HUES64 (cell line): Measurements from ENCODE around the gene TNIP2.

Experiments used
- H3K27ac ChIP-seq: 2 replicates; pipeline ENCODE4 v1.7.0; 2013; ENCODE audit warnings: low read depth, low read length, inconsistent platforms
- H3K27me3 ChIP-seq: 2 replicates; pipeline ENCODE4 v1.6.1; 2013; ENCODE audit warnings: mild to moderate bottlenecking, low read length; ENCODE audit not compliant: insufficient read depth
- H3K36me3 ChIP-seq: 2 replicates; pipeline ENCODE4 v1.6.1; 2013; ENCODE audit warnings: mild to moderate bottlenecking, low read length; ENCODE audit not compliant: insufficient read depth
- H3K4me1 ChIP-seq: 2 replicates; pipeline ENCODE4 v1.6.1; 2013; ENCODE audit warnings: mild to moderate bottlenecking, low read length, moderate library complexity; ENCODE audit not compliant: insufficient read depth
- H3K4me3 ChIP-seq: 2 replicates; pipeline ENCODE4 v1.5.1; 2013; ENCODE audit warnings: mild to moderate bottlenecking, low read length, moderate library complexity
- H3K9ac ChIP-seq: 2 replicates; pipeline ENCODE4 v1.6.1; 2013; ENCODE audit warnings: mild to moderate bottlenecking, low read depth, low read length
- H3K9me3 ChIP-seq: 2 replicates; pipeline ENCODE4 v1.6.1; 2013; ENCODE audit warnings: low read depth, low read length; ENCODE audit not compliant: insufficient read depth
- WGBS: fragments of 150-250, 120-280 bp; methylation state at CpG from one replicate; pipeline ENCODE4 v1.1.7; 2013; ENCODE audit warnings: missing lambda C conversion rate; 5-methylcytosine and 5-hydroxymethylcytosine counted together

Gene TNIP2

GRCh38 chr4:2722033-2722432, 34.1 kb downstream of the TNIP2 start:
- no peak overlapping the region for H3K4me3 ChIP-seq
- no peaks in the 10 kb centered on the region for H3K4me1 ChIP-seq
- no peaks in the 10 kb centered on the region for H3K27me3 ChIP-seq
- H3K9ac ChIP-seq = no peak overlapping the region
- WGBS = 94% methylated on average over 9 of the region's 9 CpGs
- H3K27ac ChIP-seq = no peak overlapping the region
- peaks cover 53% of the 10 kb centered on the region for H3K36me3 ChIP-seq
- H3K9me3 ChIP-seq = no peaks in the 10 kb centered on the region

GRCh38 chr4:2721586-2721985, 34.5 kb downstream of the TNIP2 start:
- Histone ChIP-seq H3K4me3 (no peak overlapping the region), H3K4me1 (no peaks in the 10 kb centered on the region), H3K9ac (no peak overlapping the region), H3K27ac (no peak overlapping the region), H3K9me3 (no peaks in the 10 kb centered on the region), H3K36me3 (peaks cover 57% of the 10 kb centered on the region), H3K27me3 (no peaks in the 10 kb centered on the region)
- 94% methylated on average over 11 of the region's 11 CpGs for WGBS

GRCh38 chr4:2716236-2716635, 39.9 kb downstream of the TNIP2 start:
- WGBS = 96% methylated on average over 8 of the region's 8 CpGs
- Histone ChIP-seq H3K9ac (no peak overlapping the region), H3K27ac (no peak overlapping the region), H3K36me3 (peaks cover 55% of the 10 kb centered on the region), H3K27me3 (no peaks in the 10 kb centered on the region), H3K4me1 (no peaks in the 10 kb centered on the region), H3K9me3 (no peaks in the 10 kb centered on the region), H3K4me3 (no peak overlapping the region)

GRCh38 chr4:2715426-2715825, 40.7 kb downstream of the TNIP2 start:
- Histone ChIP-seq H3K36me3 (peaks cover 50% of the 10 kb centered on the region), H3K4me1 (no peaks in the 10 kb centered on the region), H3K4me3 (no peak overlapping the region), H3K9me3 (no peaks in the 10 kb centered on the region), H3K27ac (no peak overlapping the region), H3K9ac (no peak overlapping the region), H3K27me3 (no peaks in the 10 kb centered on the region)
- WGBS = 88% methylated on average over 5 of the region's 5 CpGs

- H3K4me1 ChIP-seq = no peaks in the 10 kb centered on the region
- WGBS = 97% methylated on average over 4 of the region's 4 CpGs
These were observed 41.2 kb downstream of the TNIP2 start for GRCh38 chr4:2714918-2715317.

GRCh38 chr4:2714061-2714770, 41.9 kb downstream of the TNIP2 start:
- Histone ChIP-seq H3K36me3 (peaks cover 41% of the 10 kb centered on the region), H3K4me3 (no peak overlapping the region), H3K9ac (no peak overlapping the region), H3K27ac (no peak overlapping the region), H3K4me1 (no peaks in the 10 kb centered on the region), H3K27me3 (no peaks in the 10 kb centered on the region), H3K9me3 (no peaks in the 10 kb centered on the region)
- 93% methylated on average over 10 of the region's 10 CpGs for WGBS

More at GRCh38 chr4:2714918-2715317, 41.2 kb downstream of the TNIP2 start:
- no peak overlapping the region for H3K9ac ChIP-seq
- no peak overlapping the region for H3K4me3 ChIP-seq
- H3K27me3 ChIP-seq = no peaks in the 10 kb centered on the region
- H3K27ac ChIP-seq = no peak overlapping the region
- no peaks in the 10 kb centered on the region for H3K9me3 ChIP-seq
- H3K36me3 ChIP-seq = peaks cover 44% of the 10 kb centered on the region

GRCh38 chr4:2713337-2713736, 42.8 kb downstream of the TNIP2 start:
- H3K9ac ChIP-seq = no peak overlapping the region
- 95% methylated on average over 5 of the region's 5 CpGs for WGBS
- H3K27ac ChIP-seq = no peak overlapping the region
- no peak overlapping the region for H3K4me3 ChIP-seq
- H3K4me1 ChIP-seq = no peaks in the 10 kb centered on the region
- H3K36me3 ChIP-seq = peaks cover 32% of the 10 kb centered on the region
- H3K9me3 ChIP-seq = no peaks in the 10 kb centered on the region
- no peaks in the 10 kb centered on the region for H3K27me3 ChIP-seq

- no peaks in the 10 kb centered on the region for H3K4me1 ChIP-seq
- no peak overlapping the region for H3K27ac ChIP-seq
- 78% methylated on average over 9 of the region's 9 CpGs for WGBS
- H3K9me3 ChIP-seq = no peaks in the 10 kb centered on the region
- H3K27me3 ChIP-seq = no peaks in the 10 kb centered on the region
- peaks cover 32% of the 10 kb centered on the region for H3K36me3 ChIP-seq
- H3K9ac ChIP-seq = no peak overlapping the region
- H3K4me3 ChIP-seq = no peak overlapping the region
These were observed 43.8 kb downstream of the TNIP2 start for GRCh38 chr4:2712261-2712842.

- no peaks in the 10 kb centered on the region for H3K27me3 ChIP-seq
- no peak overlapping the region for H3K4me3 ChIP-seq
- no peaks in the 10 kb centered on the region for H3K9me3 ChIP-seq
- peaks cover 86% of the 10 kb centered on the region for H3K36me3 ChIP-seq
- no peak overlapping the region for H3K27ac ChIP-seq
- 95% methylated on average over 7 of the region's 7 CpGs for WGBS
- no peak overlapping the region for H3K9ac ChIP-seq
- no peaks in the 10 kb centered on the region for H3K4me1 ChIP-seq
These were observed 53.4 kb downstream of the TNIP2 start for GRCh38 chr4:2702770-2703169.

GRCh38 chr4:2702361-2702760, 53.8 kb downstream of the TNIP2 start:
- Histone ChIP-seq H3K9me3 (no peaks in the 10 kb centered on the region), H3K4me3 (no peak overlapping the region), H3K36me3 (peaks cover 86% of the 10 kb centered on the region), H3K9ac (no peak overlapping the region), H3K27me3 (no peaks in the 10 kb centered on the region), H3K4me1 (no peaks in the 10 kb centered on the region), H3K27ac (no peak overlapping the region)
- WGBS = 96% methylated on average over 8 of the region's 8 CpGs

GRCh38 chr4:2700031-2700430, 56.1 kb downstream of the TNIP2 start:
- H3K36me3 ChIP-seq = peaks cover 96% of the 10 kb centered on the region
- no peak overlapping the region for H3K27ac ChIP-seq
- H3K4me1 ChIP-seq = no peaks in the 10 kb centered on the region
- no peaks in the 10 kb centered on the region for H3K27me3 ChIP-seq
- no peak overlapping the region for H3K9ac ChIP-seq
- 92% methylated on average over 8 of the region's 8 CpGs for WGBS
- H3K9me3 ChIP-seq = no peaks in the 10 kb centered on the region
- H3K4me3 ChIP-seq = no peak overlapping the region
